ENCODE data around the gene CST11.

The CST11 gene

DNA sequence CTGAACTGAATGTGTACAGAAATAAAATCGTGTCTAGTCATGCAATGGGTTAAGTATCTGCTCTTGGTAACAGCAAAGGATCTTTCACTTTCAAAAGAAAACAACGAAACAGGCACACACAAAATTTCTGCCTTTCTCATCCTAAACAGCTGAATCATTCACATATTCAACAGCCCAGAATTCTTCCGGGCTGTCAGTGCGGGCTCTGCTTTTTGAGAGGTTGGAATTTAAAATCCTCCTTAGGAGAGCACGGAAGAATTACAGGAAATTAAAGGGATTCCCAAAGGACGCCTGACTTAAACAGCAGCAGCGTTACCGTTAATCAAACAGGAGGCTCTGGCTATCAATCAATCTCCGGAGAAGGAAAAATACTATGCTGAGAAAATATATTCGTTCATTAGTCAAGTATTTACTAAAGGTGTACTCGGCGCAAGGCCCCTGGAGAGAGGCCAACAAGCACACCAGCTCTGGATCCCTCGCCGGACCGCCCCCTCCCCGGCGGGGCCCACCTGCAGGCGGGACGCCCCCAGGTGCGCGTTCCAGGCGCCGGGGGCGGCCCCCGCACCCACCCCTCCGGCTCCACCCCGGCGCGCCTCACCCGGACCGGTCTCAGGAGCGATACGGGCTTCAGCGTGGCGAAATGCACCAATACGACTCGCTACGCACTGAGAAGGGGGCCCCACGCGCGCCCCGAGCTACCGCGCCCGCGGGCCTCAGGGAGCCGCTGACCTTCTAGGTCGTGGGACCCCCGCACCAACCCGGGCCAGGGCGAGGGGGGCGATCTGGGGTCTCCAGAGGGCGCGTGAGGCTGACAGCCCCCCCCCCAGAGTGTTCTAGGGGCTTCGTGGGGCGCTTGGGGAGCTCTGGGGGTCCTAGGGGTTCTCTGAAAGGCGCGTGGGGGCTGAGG is 32.4 kb downstream of the CST11 start:
- H3K4me3 ChIP-seq (ENCODE audit: low read length): peak overlapping the region; percentile 87
- TF ChIP-seq, protein P1, sequence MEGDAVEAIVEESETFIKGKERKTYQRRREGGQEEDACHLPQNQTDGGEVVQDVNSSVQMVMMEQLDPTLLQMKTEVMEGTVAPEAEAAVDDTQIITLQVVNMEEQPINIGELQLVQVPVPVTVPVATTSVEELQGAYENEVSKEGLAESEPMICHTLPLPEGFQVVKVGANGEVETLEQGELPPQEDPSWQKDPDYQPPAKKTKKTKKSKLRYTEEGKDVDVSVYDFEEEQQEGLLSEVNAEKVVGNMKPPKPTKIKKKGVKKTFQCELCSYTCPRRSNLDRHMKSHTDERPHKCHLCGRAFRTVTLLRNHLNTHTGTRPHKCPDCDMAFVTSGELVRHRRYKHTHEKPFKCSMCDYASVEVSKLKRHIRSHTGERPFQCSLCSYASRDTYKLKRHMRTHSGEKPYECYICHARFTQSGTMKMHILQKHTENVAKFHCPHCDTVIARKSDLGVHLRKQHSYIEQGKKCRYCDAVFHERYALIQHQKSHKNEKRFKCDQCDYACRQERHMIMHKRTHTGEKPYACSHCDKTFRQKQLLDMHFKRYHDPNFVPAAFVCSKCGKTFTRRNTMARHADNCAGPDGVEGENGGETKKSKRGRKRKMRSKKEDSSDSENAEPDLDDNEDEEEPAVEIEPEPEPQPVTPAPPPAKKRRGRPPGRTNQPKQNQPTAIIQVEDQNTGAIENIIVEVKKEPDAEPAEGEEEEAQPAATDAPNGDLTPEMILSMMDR (conservative IDR thresholded peaks at IDR 0.05; ENCODE audit: low read depth, low read length): no peak
- no peak for DNase-seq (ENCODE audit: low read depth)

DNA sequence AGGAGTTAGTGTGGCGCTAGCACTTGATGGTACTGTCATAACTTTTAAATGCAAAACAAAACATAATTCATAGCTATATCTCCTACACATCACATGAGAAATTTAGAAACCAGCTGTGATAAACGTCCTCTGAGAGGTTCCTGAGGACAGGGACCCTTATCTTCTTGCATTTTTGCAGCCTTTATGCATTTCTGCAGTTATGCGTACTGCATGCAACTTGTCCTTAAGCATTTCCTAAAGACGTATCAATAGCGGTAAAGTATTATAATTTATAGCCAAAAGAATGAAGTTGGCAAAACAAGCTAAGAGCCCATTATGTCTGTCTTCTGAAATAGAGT is 33.0 kb downstream of the CST11 start:
- TF ChIP-seq, protein P1 (conservative IDR thresholded peaks at IDR 0.05; ENCODE audit: low read depth, low read length): no peak
- no peak for DNase-seq (ENCODE audit: low read depth)
- peak overlapping the region; percentile 87 for H3K4me3 ChIP-seq (ENCODE audit: low read length)

DNA sequence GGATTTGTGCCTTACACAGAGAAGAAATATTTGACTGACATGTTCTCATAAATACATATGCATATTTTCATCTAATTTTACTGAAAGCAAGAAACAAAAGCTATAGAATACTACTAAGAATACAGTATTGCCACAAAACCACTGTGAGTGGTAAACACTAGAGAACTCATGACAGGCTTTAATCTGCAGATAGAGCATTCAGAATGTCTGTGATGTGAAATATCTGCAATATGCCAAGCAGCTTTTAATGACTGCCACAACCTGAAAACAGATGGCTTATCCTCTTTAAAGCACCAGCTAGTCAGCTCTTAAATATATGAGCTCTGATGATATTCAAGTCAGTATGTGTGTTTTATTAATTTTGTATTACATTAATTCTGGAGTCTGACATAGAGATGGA is 34.8 kb downstream of the CST11 start:
- DNase-seq (ENCODE audit: low read depth): no peak
- H3K4me3 ChIP-seq (ENCODE audit: low read length): no peak overlapping the region
- TF ChIP-seq, protein P1 (conservative IDR thresholded peaks at IDR 0.05; ENCODE audit: low read depth, low read length): no peak

DNA sequence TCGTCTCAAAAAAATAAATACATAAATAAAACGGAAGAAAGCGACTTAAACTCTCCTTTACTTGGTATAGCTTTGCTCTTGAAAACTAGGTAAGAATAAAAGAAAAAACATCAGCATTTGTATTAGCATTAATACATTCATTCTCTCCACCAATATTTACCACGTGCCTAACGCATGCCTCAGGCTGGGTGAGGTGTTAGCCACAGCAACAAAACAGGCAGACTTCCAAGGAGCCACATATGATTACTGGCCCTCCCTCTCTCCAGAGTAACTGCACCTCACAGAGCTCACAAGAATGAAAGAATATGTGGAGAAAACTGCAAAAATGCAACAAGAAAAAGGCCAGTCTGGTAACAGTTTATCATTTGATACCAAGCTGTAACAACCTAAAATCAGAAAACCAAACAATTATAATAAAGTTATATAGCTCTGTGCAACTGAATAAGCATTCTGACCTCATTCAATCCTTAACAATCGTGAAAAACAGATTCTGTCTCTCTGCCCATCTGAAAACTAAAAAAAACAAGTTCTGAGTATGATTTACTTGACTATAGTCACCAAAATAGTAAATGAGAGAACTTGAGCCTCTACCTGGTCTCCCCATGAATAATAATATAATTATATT is 36.6 kb downstream of the CST11 start:
- TF ChIP-seq, protein P1 (conservative IDR thresholded peaks at IDR 0.05; ENCODE audit: low read depth, low read length): no peak
- DNase-seq (ENCODE audit: low read depth): no peak
- no peak overlapping the region for H3K4me3 ChIP-seq (ENCODE audit: low read length)

DNA sequence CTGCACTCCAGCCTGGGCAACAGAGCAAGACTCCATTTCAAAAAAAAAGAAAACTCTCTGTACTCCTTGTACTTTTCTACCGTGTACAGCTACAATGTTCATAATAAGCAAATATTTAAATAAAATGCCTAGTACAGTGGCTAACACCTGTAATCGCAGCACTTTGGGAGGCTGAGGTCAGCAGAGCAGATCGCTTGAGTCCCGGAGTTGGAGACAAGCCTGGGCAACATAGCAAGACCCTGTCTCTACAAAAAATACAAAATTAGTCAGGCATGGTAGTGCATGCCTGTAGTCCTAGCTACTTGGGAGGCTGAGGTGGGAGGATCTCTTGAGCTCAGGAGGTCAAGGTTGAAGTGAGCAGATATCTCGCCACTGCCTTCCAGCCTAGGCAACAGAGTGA is 37.1 kb downstream of the CST11 start:
- no peak for DNase-seq (ENCODE audit: low read depth)
- TF ChIP-seq, protein P1 (conservative IDR thresholded peaks at IDR 0.05; ENCODE audit: low read depth, low read length): no peak
- H3K4me3 ChIP-seq (ENCODE audit: low read length): no peak overlapping the region

DNA sequence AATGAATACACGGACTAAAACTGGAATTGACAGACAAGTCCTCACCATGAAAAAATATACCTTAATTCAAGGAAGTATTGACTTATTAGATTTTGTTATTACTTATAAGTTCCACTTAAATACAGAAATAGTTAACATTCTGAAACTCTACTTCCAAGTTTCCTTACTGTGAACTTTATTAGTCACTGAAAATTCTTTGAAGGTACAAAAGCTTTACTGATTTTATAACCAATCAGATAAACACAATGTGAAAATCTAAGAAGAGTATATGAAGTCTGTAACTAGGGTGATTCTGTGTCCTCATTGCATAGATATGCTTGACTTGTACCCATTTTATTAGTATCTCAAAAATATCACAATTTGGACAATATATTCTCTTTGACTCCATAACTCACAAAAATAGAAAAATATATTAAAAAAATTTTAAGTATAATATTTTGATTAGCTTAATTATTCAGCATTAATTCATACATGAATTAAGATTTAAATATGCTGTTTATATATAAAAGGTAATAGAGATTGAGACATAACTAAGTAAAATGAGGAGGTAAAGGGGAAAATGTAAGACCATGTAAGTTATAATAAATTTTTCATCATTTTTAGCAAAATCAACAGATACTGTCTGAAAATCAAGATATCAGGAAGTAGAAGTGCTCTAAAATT is 38.0 kb downstream of the CST11 start:
- TF ChIP-seq, protein P1 (conservative IDR thresholded peaks at IDR 0.05; ENCODE audit: low read depth, low read length): no peak
- DNase-seq (ENCODE audit: low read depth): no peak
- H3K4me3 ChIP-seq (ENCODE audit: low read length): no peak overlapping the region

All from retinal pigment epithelial cell (primary cell).